Lower leg skin (tissue), 3 donors: ENCODE data around the gene NDRG2.

Experiments
- CTCF ChIP-seq, 3 donors: fragments of 450-650 bp; IDR thresholded peaks; one replicate each; pipeline ENCODE4 v1.5.1; 2016; ENCODE audit warnings: antibody characterized with exemption in 3 of 3, mild to moderate bottlenecking in 3 of 3, moderate library complexity in 2 of 3
- POLR2A ChIP-seq, 2 donors: fragments of 450-650 bp; IDR thresholded peaks; one replicate each; pipeline ENCODE4 v1.6.1; 2016 to 2017; ENCODE audit warnings: antibody characterized with exemption in 2 of 2, mild to moderate bottlenecking in 1 of 2, moderate library complexity in 1 of 2

DNA sequence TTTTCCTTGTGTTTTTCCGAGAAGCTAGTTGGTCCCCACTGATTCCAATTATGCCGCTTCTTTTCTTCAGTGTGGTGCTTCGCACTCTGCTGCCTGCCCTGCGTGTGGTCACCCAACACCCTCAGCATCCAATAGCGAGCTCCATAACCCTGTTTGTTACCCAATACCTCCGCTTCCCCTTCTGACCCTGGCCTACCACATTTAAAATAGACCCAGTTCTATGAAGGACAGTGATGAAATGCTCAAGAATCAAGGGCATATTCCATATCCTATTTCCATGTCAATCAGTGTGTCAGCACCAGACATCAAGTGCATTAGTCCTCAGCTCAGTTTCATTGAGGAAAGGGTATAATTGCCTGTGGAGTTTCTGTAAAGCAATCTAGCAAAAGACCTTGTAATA is 9.5 kb downstream of the NDRG2 start:
- TF ChIP-seq CTCF (IDR thresholded peaks at IDR 0.05): no peak
- TF ChIP-seq POLR2A (IDR thresholded peaks at IDR 0.05): no peak
